Breast epithelium (tissue), 3 donors: ENCODE results near the gene SP1.

Experiments
- POLR2A ChIP-seq: fragments of 450-650 bp; IDR thresholded peaks from one replicate; pipeline ENCODE4 v1.6.1; 2016; ENCODE audit warnings: antibody characterized with exemption, mild to moderate bottlenecking, moderate library complexity
- POLR2AphosphoS5 ChIP-seq, 3 donors: sonication (generic); formaldehyde crosslinking; IDR thresholded peaks; one replicate each; pipeline ENCODE4 v1.6.1; 2017; ENCODE audit warnings: antibody characterized with exemption in 3 of 3
- TF ChIP-seq, protein P1 (sequence below), 3 donors: fragments of 450-650 bp; IDR thresholded peaks; one replicate each; pipeline ENCODE4 v1.5.1; 2016 to 2017; ENCODE audit warnings: antibody characterized with exemption in 3 of 3, mild to moderate bottlenecking in 3 of 3, moderate library complexity in 3 of 3

GRCh38 chr12:53443955-53444354, 64.0 kb downstream of the SP1 start:
- no peak for TF ChIP-seq POLR2A
- no peak for TF ChIP-seq POLR2AphosphoS5 (IDR thresholded peaks at IDR 0.05)
- TF ChIP-seq, protein P1, sequence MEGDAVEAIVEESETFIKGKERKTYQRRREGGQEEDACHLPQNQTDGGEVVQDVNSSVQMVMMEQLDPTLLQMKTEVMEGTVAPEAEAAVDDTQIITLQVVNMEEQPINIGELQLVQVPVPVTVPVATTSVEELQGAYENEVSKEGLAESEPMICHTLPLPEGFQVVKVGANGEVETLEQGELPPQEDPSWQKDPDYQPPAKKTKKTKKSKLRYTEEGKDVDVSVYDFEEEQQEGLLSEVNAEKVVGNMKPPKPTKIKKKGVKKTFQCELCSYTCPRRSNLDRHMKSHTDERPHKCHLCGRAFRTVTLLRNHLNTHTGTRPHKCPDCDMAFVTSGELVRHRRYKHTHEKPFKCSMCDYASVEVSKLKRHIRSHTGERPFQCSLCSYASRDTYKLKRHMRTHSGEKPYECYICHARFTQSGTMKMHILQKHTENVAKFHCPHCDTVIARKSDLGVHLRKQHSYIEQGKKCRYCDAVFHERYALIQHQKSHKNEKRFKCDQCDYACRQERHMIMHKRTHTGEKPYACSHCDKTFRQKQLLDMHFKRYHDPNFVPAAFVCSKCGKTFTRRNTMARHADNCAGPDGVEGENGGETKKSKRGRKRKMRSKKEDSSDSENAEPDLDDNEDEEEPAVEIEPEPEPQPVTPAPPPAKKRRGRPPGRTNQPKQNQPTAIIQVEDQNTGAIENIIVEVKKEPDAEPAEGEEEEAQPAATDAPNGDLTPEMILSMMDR (IDR thresholded peaks at IDR 0.05), result no peak
